SK-N-MC (cell line): ENCODE measurements around the gene ZNF536.

ENCODE experiments used
- EZH2 ChIP-seq: fragments of 200-600 bp; sonication (generic); IDR thresholded peaks from one replicate; pipeline ENCODE4 v1.6.1; 2017; ENCODE audit warnings: antibody characterized with exemption
- FOXP2 ChIP-seq: optimal IDR thresholded peaks from 2 replicates; pipeline ENCODE3; 2011; ENCODE audit warnings: mild to moderate bottlenecking, moderate library complexity; ENCODE audit not compliant: insufficient read depth; ENCODE audit errors: extremely low read length, control extremely low read depth
- POLR2AphosphoS5 ChIP-seq: IDR thresholded peaks from 2 replicates; pipeline ENCODE4 v1.6.1; 2012; ENCODE audit warnings: mild to moderate bottlenecking, low read depth, low read length, borderline replicate concordance

DNA sequence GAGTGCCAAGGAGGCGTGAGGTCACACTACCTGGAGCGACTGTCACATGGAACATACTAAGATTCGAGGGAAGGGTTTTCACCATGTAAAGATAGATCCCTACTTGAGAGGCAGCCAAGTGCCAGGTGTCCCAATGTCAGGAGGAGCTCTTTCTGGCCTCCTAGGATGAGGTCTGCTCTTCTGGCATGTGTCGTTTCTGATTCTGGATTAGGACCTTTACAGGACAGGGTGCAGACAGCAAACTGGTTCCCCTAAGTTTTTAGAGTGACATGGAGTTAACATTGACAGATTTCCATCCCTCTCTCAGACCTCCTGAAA lies 75.3 kb downstream of the ZNF536 start:
- no peak for TF ChIP-seq POLR2AphosphoS5
- TF ChIP-seq EZH2 = no peak
- TF ChIP-seq FOXP2 = no peak
